Activated B cell treated with CpG ODN at 0.5 μM for 24 hours (primary cell): Measurements from ENCODE around the gene GINS2. TPM values are rescaled to one million over a fixed set of nuclear protein-coding genes. Genes with fewer than 3 reads are reported as not detected.

Source experiments
- ATAC-seq: fragments of 200-7000 bp; cut with Tn5 transposase; one replicate; pipeline ENCODE4 v1.10.0; 2021; ENCODE audit warnings: low read depth, mild to moderate bottlenecking, moderate library complexity
- CTCF ChIA-PET: fragments of 350-600 bp; sonication (Branson Sonifier 250); formaldehyde crosslinking; loops from one replicate; lab custom pipeline; 2021; ENCODE audit warnings: antibody characterized with exemption; lab: Charles Lee
- POLR2A ChIA-PET: fragments of 350-600 bp; sonication (Branson Sonifier 250); formaldehyde crosslinking; loops from one replicate; lab custom pipeline; 2021; ENCODE audit warnings: antibody characterized with exemption; lab: Charles Lee
- DNase-seq: peaks from one replicate; pipeline ENCODE4 v3.0.0; 2022
- H3K27ac Mint-ChIP-seq: one replicate; pipeline ENCODE4 v1.8.0; 2020; ENCODE audit warnings: mixed read lengths
- H3K27me3 Mint-ChIP-seq: one replicate; pipeline ENCODE4 v1.8.0; 2021; ENCODE audit warnings: mixed read lengths
- H3K36me3 Mint-ChIP-seq: one replicate; pipeline ENCODE4 v1.8.0; 2021; ENCODE audit warnings: low read depth, mixed read lengths
- H3K4me1 Mint-ChIP-seq: one replicate; pipeline ENCODE4 v1.8.0; 2021; ENCODE audit warnings: mixed read lengths
- H3K4me3 Mint-ChIP-seq: one replicate; pipeline ENCODE4 v1.8.0; 2020; ENCODE audit warnings: mild to moderate bottlenecking, mixed read lengths
- H3K9me3 Mint-ChIP-seq: one replicate; pipeline ENCODE4 v1.8.0; 2020; ENCODE audit warnings: mixed read lengths
- intact Hi-C: fragments of 100-400 bp; cut with micrococcal nuclease; formaldehyde crosslinking; loops from one replicate; pipeline ENCODE4 v1.15.1; 2024
- total RNA-seq: library from RNA; stranded (reverse); gene quantifications from 2 replicates; pipeline ENCODE4 v1.2.3, GENCODE V29; 2022
- TF ChIP-seq, protein P1 (sequence below): fragments of 200-600 bp; IDR thresholded peaks from one replicate; pipeline ENCODE4 v1.8.0; 2022; ENCODE audit warnings: antibody characterized with exemption, mild to moderate bottlenecking

Gene GINS2
- total RNA-seq, 1 donor from 2014 or later = 6.0 TPM

GRCh38 chr16:85722128-85722893, 33.6 kb upstream of the GINS2 start:
- H3K4me3 Mint-ChIP-seq = no peak overlapping the region
- H3K36me3 Mint-ChIP-seq = peaks cover 29% of the 10 kb centered on the region
- intact Hi-C loops = no loop called here
- ATAC-seq = no peak
- DNase-seq = no peak
- TF ChIP-seq, protein P1, sequence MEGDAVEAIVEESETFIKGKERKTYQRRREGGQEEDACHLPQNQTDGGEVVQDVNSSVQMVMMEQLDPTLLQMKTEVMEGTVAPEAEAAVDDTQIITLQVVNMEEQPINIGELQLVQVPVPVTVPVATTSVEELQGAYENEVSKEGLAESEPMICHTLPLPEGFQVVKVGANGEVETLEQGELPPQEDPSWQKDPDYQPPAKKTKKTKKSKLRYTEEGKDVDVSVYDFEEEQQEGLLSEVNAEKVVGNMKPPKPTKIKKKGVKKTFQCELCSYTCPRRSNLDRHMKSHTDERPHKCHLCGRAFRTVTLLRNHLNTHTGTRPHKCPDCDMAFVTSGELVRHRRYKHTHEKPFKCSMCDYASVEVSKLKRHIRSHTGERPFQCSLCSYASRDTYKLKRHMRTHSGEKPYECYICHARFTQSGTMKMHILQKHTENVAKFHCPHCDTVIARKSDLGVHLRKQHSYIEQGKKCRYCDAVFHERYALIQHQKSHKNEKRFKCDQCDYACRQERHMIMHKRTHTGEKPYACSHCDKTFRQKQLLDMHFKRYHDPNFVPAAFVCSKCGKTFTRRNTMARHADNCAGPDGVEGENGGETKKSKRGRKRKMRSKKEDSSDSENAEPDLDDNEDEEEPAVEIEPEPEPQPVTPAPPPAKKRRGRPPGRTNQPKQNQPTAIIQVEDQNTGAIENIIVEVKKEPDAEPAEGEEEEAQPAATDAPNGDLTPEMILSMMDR = no peak
- ChIA-PET POLR2A (interaction anchor here (0.7 kb wide), 1 partner anchor 39 kb away, joined by 13 read pairs; no protein-coding TSS in a partner anchor), CTCF (interaction anchor here (1.5 kb wide), 1 partner anchor 37 kb away, joined by 3 read pairs; no protein-coding TSS in a partner anchor)
- H3K27ac Mint-ChIP-seq = no peak overlapping the region
- H3K4me1 Mint-ChIP-seq = peaks cover 13% of the 10 kb centered on the region
- H3K27me3 Mint-ChIP-seq = no peaks in the 10 kb centered on the region
- H3K9me3 Mint-ChIP-seq = no peaks in the 10 kb centered on the region

GRCh38 chr16:85720302-85720637, 31.5 kb upstream of the GINS2 start:
- intact Hi-C loops = no loop called here
- TF ChIP-seq, protein P1 = no peak
- Mint-ChIP-seq H3K4me1 (peaks cover 18% of the 10 kb centered on the region), H3K27me3 (no peaks in the 10 kb centered on the region), H3K36me3 (peaks cover 11% of the 10 kb centered on the region), H3K9me3 (no peaks in the 10 kb centered on the region), H3K4me3 (no peak overlapping the region), H3K27ac (no peak overlapping the region)
- no peak for ATAC-seq
- POLR2A ChIA-PET = interaction anchor here (0.7 to 1.0 kb wide), 2 partner anchors 10 to 34 kb away, joined by 3 read pairs; no protein-coding TSS in a partner anchor
- CTCF ChIA-PET = no interaction called here
- DNase-seq = no peak

DNA sequence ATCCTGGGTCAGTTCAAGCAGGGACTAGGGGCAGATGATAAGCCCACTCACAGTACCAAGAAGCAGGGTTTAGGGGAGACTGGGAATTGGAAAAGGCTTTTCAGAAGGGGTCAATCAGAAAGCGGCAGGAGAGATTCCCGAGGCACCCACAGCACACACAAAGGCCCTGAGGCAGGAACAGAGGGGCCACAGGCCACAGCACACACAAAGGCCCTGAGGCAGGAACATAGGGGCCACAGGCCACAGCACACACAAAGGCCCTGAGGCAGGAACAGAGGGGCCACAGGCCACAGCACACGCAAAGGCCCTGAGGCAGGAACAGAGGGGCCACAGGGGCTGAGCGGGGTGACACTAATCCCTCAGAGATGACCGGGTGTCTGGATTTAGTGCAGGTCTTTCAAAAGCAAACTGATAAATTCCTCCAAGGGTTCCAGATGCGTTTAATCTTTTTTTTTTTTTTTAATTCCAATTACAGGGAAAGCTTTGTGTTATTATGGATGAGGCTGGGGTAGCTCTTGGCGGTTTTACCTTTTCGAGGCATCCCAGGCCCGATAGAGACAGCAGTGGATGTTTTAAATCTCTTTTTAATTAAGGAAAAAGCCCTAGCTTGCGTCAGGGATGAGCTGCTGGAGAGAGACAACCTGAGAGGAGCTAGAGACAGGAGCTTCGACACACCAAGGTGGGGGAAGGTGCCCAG, 31.0 kb upstream of the GINS2 start:
- no peak overlapping the region for H3K4me3 Mint-ChIP-seq
- intact Hi-C loops = loop anchor here (2.0 to 5.0 kb wide), 4 partner anchors 239 to 417 kb away; no protein-coding TSS in a partner anchor
- peaks cover 11% of the 10 kb centered on the region for H3K36me3 Mint-ChIP-seq
- H3K27me3 Mint-ChIP-seq = no peaks in the 10 kb centered on the region
- no peak overlapping the region for H3K27ac Mint-ChIP-seq
- no peaks in the 10 kb centered on the region for H3K9me3 Mint-ChIP-seq
- peaks cover 18% of the 10 kb centered on the region for H3K4me1 Mint-ChIP-seq
- ATAC-seq = no peak
- no peak for DNase-seq
- ChIA-PET CTCF (interaction anchor here (0.9 to 3.0 kb wide), 6 partner anchors 27 to 61 kb away, joined by 4 to 9 read pairs (median 7); partner anchors contain the start of gene C16orf74), POLR2A (interaction anchor here (0.7 to 1.6 kb wide), 3 partner anchors 11 to 36 kb away, joined by 3 to 8 read pairs (median 3); no protein-coding TSS in a partner anchor)
- TF ChIP-seq, protein P1 = no peak

GRCh38 chr16:85718682-85719081, 29.9 kb upstream of the GINS2 start:
- intact Hi-C loops = loop anchor here (1.0 to 5.0 kb wide), 10 partner anchors 29 to 421 kb away; partner anchors contain the start of genes COX4I1 and EMC8
- no peaks in the 10 kb centered on the region for H3K9me3 Mint-ChIP-seq
- ATAC-seq = no peak
- peak; percentile 23 for DNase-seq
- ChIA-PET POLR2A (interaction anchor here (0.6 to 1.6 kb wide), 2 partner anchors 12 to 37 kb away, joined by 8 read pairs; no protein-coding TSS in a partner anchor), CTCF (interaction anchor here (0.8 to 3.0 kb wide), 11 partner anchors 28 to 160 kb away, joined by 3 to 9 read pairs (median 5); partner anchors contain the start of gene C16orf74)
- H3K27ac Mint-ChIP-seq = no peak overlapping the region
- H3K4me1 Mint-ChIP-seq = peaks cover 18% of the 10 kb centered on the region
- TF ChIP-seq, protein P1 = no peak
- peaks cover 6% of the 10 kb centered on the region for H3K36me3 Mint-ChIP-seq
- H3K4me3 Mint-ChIP-seq = no peak overlapping the region
- H3K27me3 Mint-ChIP-seq = no peaks in the 10 kb centered on the region
